ENCODE measurements around the gene LRRTM4. TPM values are rescaled to one million over a fixed set of nuclear protein-coding genes. Genes with fewer than 3 reads are reported as not detected.
A peak's percentile ranks its signal among the peaks of the same experiment; 100 is the strongest.
"Not testable (repeated sequence)": the region's sequence is repeated elsewhere in the genome, so short reads cannot be mapped to it uniquely, and the experiment has no call there.

The LRRTM4 gene
- total RNA-seq, 2 donors from 2014 or later, result 7.0 to 21.1 TPM

- H3K27me3 Mint-ChIP-seq (ENCODE audit: insufficient read depth), result no peaks in the 10 kb centered on the region
- Histone ChIP-seq H3K27me3 (ENCODE audit: control insufficient read depth, insufficient read depth, low read length, poor library complexity, severe bottlenecking) (no peaks in the 10 kb centered on the region), H3K9me3 (ENCODE audit: control insufficient read depth, low read length) (peaks cover 5% of the 10 kb centered on the region), H3K4me1 (ENCODE audit: control insufficient read depth, insufficient read depth, low read length) (no peaks in the 10 kb centered on the region), H3K27ac (ENCODE audit: low read depth, low read length) (no peak overlapping the region), H3K4me3 (ENCODE audit: low read length) (no peak overlapping the region), H3K36me3 (ENCODE audit: control insufficient read depth, insufficient read depth, low read length) (peaks cover 11% of the 10 kb centered on the region), H3K9ac (ENCODE audit: extremely low read depth, low read length, poor library complexity, severe bottlenecking) (no peak overlapping the region)
- H3K4me1 Mint-ChIP-seq, result peaks cover 21% of the 10 kb centered on the region
- no peak overlapping the region for H3K4me3 Mint-ChIP-seq
- no peak for TF ChIP-seq CTCF (conservative IDR thresholded peaks at IDR 0.05)
- 84 to 87% methylated on average over 7 to 8 of the region's 8 CpGs for WGBS, 2 experiments (ENCODE audit: insufficient coverage in 1 of 2, insufficient read length in 1 of 2)
- no peaks in the 10 kb centered on the region for H3K9me3 Mint-ChIP-seq
- peak overlapping the region; percentile 7 for H3K27ac Mint-ChIP-seq
- peaks cover 46% of the 10 kb centered on the region for H3K36me3 Mint-ChIP-seq (ENCODE audit: low read depth)
- no peak for DNase-seq
Observed at GRCh38 chr2:77101796-77102452, 420.3 kb downstream of the LRRTM4 start.

- Mint-ChIP-seq H3K27me3 (ENCODE audit: insufficient read depth) (no peaks in the 10 kb centered on the region), H3K36me3 (ENCODE audit: low read depth) (peaks cover 50% of the 10 kb centered on the region), H3K4me3 (no peak overlapping the region), H3K4me1 (peaks cover 24% of the 10 kb centered on the region), H3K27ac (no peak overlapping the region), H3K9me3 (no peaks in the 10 kb centered on the region)
- H3K9ac ChIP-seq (ENCODE audit: extremely low read depth, low read length, poor library complexity, severe bottlenecking), result no peak overlapping the region
- 80 to 98% methylated on average over 1 to 2 of the region's 2 CpGs for WGBS, 2 experiments (ENCODE audit: insufficient coverage in 1 of 2, insufficient read length in 1 of 2)
- peaks cover 11% of the 10 kb centered on the region for H3K36me3 ChIP-seq (ENCODE audit: control insufficient read depth, insufficient read depth, low read length)
- DNase-seq, result no peak
- H3K27me3 ChIP-seq (ENCODE audit: control insufficient read depth, insufficient read depth, low read length, poor library complexity, severe bottlenecking), result no peaks in the 10 kb centered on the region
- no peak for TF ChIP-seq CTCF (conservative IDR thresholded peaks at IDR 0.05)
- H3K27ac ChIP-seq (ENCODE audit: low read depth, low read length), result no peak overlapping the region
- H3K9me3 ChIP-seq (ENCODE audit: control insufficient read depth, low read length), result peaks cover 5% of the 10 kb centered on the region
- no peaks in the 10 kb centered on the region for H3K4me1 ChIP-seq (ENCODE audit: control insufficient read depth, insufficient read depth, low read length)
- H3K4me3 ChIP-seq (ENCODE audit: low read length), result no peak overlapping the region
Observed at GRCh38 chr2:77099961-77100360, 422.2 kb downstream of the LRRTM4 start.

- H3K27ac Mint-ChIP-seq; H3K4me3 Mint-ChIP-seq; H3K27me3 ChIP-seq (ENCODE audit: control insufficient read depth, insufficient read depth, low read length, poor library complexity, severe bottlenecking); H3K4me3 ChIP-seq (ENCODE audit: low read length); H3K9me3 Mint-ChIP-seq; H3K27me3 Mint-ChIP-seq (ENCODE audit: insufficient read depth); H3K9me3 ChIP-seq (ENCODE audit: control insufficient read depth, low read length); H3K4me1 ChIP-seq (ENCODE audit: control insufficient read depth, insufficient read depth, low read length); H3K9ac ChIP-seq (ENCODE audit: extremely low read depth, low read length, poor library complexity, severe bottlenecking); H3K27ac ChIP-seq (ENCODE audit: low read depth, low read length): not testable (repeated sequence)
- H3K36me3 Mint-ChIP-seq (ENCODE audit: low read depth), result peaks cover 46% of the 10 kb centered on the region
- H3K4me1 Mint-ChIP-seq, result peaks cover 31% of the 10 kb centered on the region
- WGBS, 2 experiments (ENCODE audit: insufficient coverage in 1 of 2, insufficient read length in 1 of 2), result 81 to 94% methylated on average over 6 to 8 of the region's 8 CpGs
- peak; percentile 50 for DNase-seq
- H3K36me3 ChIP-seq (ENCODE audit: control insufficient read depth, insufficient read depth, low read length), result peaks cover 11% of the 10 kb centered on the region
Observed at GRCh38 chr2:77095525-77095924, 426.7 kb downstream of the LRRTM4 start.

GRCh38 chr2:77095096-77095495 lies 427.1 kb downstream of the LRRTM4 start:
- Histone ChIP-seq H3K9ac (ENCODE audit: extremely low read depth, low read length, poor library complexity, severe bottlenecking) (no peak overlapping the region), H3K27ac (ENCODE audit: low read depth, low read length) (no peak overlapping the region), H3K4me3 (ENCODE audit: low read length) (no peak overlapping the region), H3K4me1 (ENCODE audit: control insufficient read depth, insufficient read depth, low read length) (no peaks in the 10 kb centered on the region), H3K27me3 (ENCODE audit: control insufficient read depth, insufficient read depth, low read length, poor library complexity, severe bottlenecking) (no peaks in the 10 kb centered on the region), H3K9me3 (ENCODE audit: control insufficient read depth, low read length) (peaks cover 2% of the 10 kb centered on the region), H3K36me3 (ENCODE audit: control insufficient read depth, insufficient read depth, low read length) (peaks cover 7% of the 10 kb centered on the region)
- H3K4me3 Mint-ChIP-seq, result no peak overlapping the region
- peaks cover 45% of the 10 kb centered on the region for H3K36me3 Mint-ChIP-seq (ENCODE audit: low read depth)
- no peak for DNase-seq
- no peaks in the 10 kb centered on the region for H3K9me3 Mint-ChIP-seq
- H3K27me3 Mint-ChIP-seq (ENCODE audit: insufficient read depth), result no peaks in the 10 kb centered on the region
- H3K4me1 Mint-ChIP-seq, result peaks cover 34% of the 10 kb centered on the region
- 100% methylated on average over 1 of the region's 1 CpG; no CpG with 5 or more reads in 1 of the 2 experiments for WGBS, 2 experiments (ENCODE audit: insufficient coverage in 1 of 2, insufficient read length in 1 of 2)
- no peak overlapping the region for H3K27ac Mint-ChIP-seq
- no peak for TF ChIP-seq CTCF (conservative IDR thresholded peaks at IDR 0.05)

GRCh38 chr2:77088424-77088823 lies 433.8 kb downstream of the LRRTM4 start:
- peaks cover 21% of the 10 kb centered on the region for H3K36me3 Mint-ChIP-seq (ENCODE audit: low read depth)
- not testable (repeated sequence) for H3K27me3 Mint-ChIP-seq (ENCODE audit: insufficient read depth); H3K27ac ChIP-seq (ENCODE audit: low read depth, low read length); H3K27me3 ChIP-seq (ENCODE audit: control insufficient read depth, insufficient read depth, low read length, poor library complexity, severe bottlenecking); H3K9me3 Mint-ChIP-seq; H3K36me3 ChIP-seq (ENCODE audit: control insufficient read depth, insufficient read depth, low read length); H3K4me1 ChIP-seq (ENCODE audit: control insufficient read depth, insufficient read depth, low read length); DNase-seq; H3K9me3 ChIP-seq (ENCODE audit: control insufficient read depth, low read length)
- peak overlapping the region; percentile 59 for H3K9ac ChIP-seq (ENCODE audit: extremely low read depth, low read length, poor library complexity, severe bottlenecking)
- peak overlapping the region; percentile 96 for H3K27ac Mint-ChIP-seq
- H3K4me3 ChIP-seq (ENCODE audit: low read length), result peak overlapping the region; percentile 79
- H3K4me3 Mint-ChIP-seq, result peak overlapping the region; percentile 95
- 4 to 10% methylated on average over 2 to 13 of the region's 13 CpGs for WGBS, 2 experiments (ENCODE audit: insufficient coverage in 1 of 2, insufficient read length in 1 of 2)
- H3K4me1 Mint-ChIP-seq, result peaks cover 32% of the 10 kb centered on the region

Measured in endodermal cell (in vitro differentiated cells).